Measurements from ENCODE around the gene C6orf136. TPM values are rescaled to one million over a fixed set of nuclear protein-coding genes. Genes with fewer than 3 reads are reported as not detected.

C6orf136 gene, protein sequence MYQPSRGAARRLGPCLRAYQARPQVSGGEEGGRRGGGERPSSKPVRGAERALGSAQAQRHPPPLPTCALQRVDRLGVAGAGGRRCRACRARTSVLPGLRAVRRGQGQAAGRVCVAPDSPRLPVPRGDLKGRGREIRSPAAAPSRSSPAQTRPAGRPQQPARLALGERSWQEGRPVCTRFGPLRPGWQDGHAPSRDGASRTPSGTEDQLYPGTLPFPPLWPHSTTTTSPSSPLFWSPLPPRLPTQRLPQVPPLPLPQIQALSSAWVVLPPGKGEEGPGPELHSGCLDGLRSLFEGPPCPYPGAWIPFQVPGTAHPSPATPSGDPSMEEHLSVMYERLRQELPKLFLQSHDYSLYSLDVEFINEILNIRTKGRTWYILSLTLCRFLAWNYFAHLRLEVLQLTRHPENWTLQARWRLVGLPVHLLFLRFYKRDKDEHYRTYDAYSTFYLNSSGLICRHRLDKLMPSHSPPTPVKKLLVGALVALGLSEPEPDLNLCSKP
- 10 to 100 TPM in 10 of 12 donors, 1 to 10 TPM in 1, not detected in 1; 8.4 to 75.6 (median 15.7) TPM for polyA plus RNA-seq (ENCODE audit: insufficient read length in 12 of 12)
- long read RNA-seq, donor 1, partial matches to known transcripts: 0 of 5 reads
- long read RNA-seq, donor 1, other reads (novel, unspliced or antisense): 0 of 5 reads
- long read RNA-seq, donor 2, partial matches to known transcripts: 0 of 4 reads
- long read RNA-seq, donor 2, other reads (novel, unspliced or antisense): 0 of 4 reads
- long read RNA-seq, donor 3, partial matches to known transcripts: 0 of 4 reads
- long read RNA-seq, donor 3, other reads (novel, unspliced or antisense): 0 of 4 reads
- long read RNA-seq, donor 4, partial matches to known transcripts: 0 of 1 reads
- long read RNA-seq, donor 4, other reads (novel, unspliced or antisense): 0 of 1 reads
- long read RNA-seq, donor 5, partial matches to known transcripts: 11 of 15 reads
- long read RNA-seq, donor 5, other reads (novel, unspliced or antisense): 0 of 15 reads
- long read RNA-seq, donor 6, partial matches to known transcripts: 0 of 1 reads
- long read RNA-seq, donor 6, other reads (novel, unspliced or antisense): 0 of 1 reads
- long read RNA-seq, donor 7, partial matches to known transcripts: 0 of 1 reads
- long read RNA-seq, donor 7, other reads (novel, unspliced or antisense): 0 of 1 reads
- long read RNA-seq, donor 8, partial matches to known transcripts: 0 of 4 reads
- long read RNA-seq, donor 8, other reads (novel, unspliced or antisense): 0 of 4 reads
- long read RNA-seq, donor 9: 0 reads
- long read RNA-seq, donor 10, partial matches to known transcripts: 0 of 7 reads
- long read RNA-seq, donor 10, other reads (novel, unspliced or antisense): 0 of 7 reads
- long read RNA-seq, donor 11, partial matches to known transcripts: 0 of 3 reads
- long read RNA-seq, donor 11, other reads (novel, unspliced or antisense): 0 of 3 reads

DNA sequence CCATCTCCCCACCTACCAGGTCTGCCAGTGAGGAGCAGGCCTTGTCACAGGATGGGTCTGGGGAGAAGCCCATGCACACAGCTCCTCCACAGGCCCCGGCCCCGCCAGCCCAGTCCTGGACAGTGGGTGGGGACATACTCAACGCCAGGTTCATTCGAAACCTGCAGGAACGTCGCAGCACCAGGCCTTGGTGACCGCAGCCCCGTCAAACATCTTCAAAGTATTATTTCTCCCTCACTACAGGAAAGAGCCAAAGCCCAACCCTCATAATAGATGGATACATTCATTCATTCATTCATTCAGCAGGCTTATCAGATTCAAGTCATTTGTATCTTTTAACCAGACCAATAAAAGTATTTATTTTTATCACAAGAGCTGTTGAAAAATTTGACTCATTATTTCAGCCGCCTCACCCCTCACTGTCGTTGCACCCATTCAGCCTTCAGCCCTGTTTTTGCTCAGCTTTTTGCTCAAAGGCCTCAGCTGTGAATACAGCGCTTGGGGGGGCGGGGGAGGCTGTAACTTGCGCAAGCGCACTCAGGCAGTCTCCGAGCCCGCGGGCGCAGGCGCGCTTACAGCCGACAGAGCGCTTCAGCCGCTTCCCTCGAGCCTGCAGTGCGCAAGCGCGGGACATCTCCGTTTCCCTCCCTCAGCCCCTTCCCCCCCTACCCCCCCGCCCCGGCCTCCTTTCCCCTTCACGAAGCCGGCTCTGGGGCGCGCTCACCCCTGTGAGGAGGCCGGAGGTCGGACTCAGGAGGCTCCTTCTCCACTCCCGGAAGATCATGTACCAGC, at the start of gene C6orf136:
Gene C6orf136, plus strand, starts transcription at position 684 of the 792 bp plus-strand sequence. Its CDS starts 99 bp downstream, at position 783.
- peak; percentile 92 for DNase-seq

DNA sequence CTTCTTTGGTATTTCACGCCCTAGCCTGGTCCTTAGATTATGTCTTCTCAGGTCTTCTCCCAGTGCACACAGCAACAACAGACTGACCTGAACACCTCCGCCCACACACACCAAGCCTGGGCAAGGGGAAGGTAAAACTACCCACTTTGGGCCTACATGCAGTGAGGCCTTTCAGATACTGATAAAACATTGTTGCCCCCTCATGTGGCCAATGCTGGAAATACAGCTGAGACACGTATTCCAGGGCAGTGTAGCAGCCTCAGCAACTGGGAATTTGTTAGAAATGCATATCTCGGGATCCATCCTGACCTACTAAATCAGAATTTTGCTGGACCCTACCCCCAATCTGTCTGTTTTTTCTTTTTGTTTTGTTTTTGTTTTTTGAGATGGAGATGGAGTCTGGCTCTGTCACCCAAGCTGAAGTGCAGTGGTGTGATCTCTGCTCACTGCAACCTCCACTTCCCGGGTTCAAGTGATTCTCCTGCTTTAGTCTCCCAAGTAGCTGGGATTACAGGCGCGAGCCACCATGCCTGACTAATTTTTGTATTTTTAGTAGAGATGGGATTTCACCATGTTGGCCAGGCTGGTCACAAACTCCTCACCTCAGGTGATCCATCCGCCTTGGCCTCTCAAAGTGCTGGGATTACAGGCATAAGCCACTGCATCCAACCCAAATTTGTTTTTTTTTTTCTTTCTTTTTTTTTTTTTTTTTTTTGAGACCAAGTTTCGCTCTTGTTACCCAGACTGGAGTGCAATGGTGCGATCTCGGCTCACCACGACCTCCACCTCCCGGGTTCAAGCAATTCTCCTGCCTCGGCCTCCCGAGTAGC, 49.4 kb upstream of the C6orf136 start:
- peak; percentile 73 for DNase-seq

DNA sequence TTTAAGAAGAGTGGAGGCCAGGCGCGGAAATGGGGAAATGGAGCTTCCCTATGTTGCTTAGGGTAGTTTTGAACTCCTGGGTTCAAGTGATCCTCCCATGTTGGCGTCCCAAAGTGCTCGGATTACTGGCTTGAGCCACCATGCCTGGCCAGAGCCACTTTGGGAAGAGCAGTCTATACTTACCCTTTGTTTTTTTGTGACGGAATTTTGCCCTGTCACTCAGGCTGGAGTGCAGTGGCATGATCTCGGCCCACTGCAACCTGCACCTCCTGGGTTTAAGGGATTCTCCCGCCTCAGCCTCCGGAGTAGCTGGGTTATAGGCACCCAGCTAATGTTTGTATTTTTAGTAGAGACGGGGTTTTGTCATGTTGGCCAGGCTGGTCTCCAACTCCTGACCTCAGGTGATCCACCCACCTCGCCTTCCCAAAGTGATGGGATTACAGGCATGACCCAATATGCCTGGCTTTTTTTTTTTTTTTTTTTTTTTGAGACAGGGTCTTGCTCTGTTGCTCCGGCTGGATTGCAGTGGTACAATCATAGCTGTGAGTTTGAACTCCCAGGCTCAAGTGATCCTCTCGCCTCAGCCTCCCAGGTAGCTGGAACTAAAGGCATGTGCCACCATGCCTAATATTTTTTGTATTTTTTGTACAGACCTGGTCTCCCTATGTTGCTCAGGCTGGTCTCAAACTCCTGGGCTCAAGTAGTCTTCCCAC, 47.9 kb upstream of the C6orf136 start:
- no peak for DNase-seq

DNA sequence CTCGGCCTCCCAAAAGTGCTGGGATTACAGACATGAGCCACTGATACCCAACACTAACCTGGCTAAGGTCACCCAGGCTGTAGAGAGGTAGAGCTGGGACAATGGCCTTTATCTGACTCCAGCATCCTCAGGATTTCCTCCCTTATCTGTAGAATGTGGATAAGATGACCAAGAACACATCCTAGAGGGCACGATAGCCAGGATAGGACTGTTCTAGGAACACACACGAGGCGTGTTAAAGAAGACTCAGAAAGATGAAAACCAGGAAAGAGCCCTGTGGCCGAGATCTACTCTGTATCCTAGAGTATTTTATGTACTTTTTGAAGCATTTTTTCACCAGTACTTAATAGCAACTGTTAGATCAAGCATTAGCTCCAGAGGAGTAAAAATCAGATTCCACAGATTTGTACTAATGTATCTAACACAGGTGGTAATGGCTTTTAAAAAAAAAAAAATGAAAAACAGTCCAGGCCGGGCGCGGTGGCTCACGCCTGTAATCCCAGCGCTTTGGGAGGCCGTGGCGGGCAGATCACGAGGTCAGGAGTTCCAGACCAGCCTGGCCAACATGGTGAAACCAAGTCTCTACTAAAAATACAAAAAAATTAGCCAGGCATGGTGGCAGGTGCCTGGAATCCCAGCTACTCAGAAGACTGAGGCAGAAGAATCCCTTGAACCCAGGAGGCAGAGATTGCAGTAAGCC, 47.2 kb upstream of the C6orf136 start:
- DNase-seq: no peak

DNA sequence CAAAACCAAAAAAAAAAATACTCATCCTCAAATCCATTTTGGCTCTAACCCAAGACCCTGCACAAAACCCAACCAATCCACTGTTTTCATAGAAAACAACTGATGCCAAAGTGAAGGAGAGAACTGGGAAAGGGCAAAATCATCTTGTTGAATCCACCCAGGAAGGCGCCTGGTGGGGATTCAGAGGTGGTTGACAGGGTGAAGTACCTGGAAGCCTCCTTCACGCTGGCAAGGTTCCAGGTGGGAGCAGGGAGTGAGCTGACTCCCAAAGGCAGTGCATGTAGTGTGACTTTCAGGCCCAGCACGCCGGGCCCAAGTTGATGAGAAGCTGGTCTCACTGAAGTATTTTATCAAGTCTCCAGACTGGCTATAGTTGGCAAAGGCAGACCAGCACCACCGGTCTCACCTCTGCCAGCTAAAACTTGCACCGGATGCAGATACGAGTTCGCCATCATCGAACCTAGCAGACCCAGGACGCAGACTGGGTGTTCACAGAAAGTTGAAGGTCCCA, 46.4 kb upstream of the C6orf136 start:
- no peak for DNase-seq

DNA sequence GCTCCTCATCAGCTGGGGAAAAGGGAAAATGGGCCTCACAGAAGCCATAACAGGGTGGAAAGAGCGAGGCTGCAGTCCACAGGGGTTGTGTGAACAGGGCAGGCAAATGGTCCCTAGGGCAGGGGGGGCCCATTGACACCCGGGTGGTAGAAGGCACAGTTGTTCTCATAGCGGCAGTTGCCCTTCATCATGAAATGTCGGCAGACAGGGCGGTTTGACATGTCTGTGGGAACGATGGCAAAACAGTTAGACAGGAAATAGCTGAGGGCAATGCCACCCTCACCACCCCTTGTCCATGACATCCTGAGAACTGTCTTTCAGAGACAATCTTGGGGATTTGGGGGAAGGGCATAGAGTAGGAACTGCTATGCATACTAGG, 45.5 kb upstream of the C6orf136 start:
- no peak for DNase-seq

DNA sequence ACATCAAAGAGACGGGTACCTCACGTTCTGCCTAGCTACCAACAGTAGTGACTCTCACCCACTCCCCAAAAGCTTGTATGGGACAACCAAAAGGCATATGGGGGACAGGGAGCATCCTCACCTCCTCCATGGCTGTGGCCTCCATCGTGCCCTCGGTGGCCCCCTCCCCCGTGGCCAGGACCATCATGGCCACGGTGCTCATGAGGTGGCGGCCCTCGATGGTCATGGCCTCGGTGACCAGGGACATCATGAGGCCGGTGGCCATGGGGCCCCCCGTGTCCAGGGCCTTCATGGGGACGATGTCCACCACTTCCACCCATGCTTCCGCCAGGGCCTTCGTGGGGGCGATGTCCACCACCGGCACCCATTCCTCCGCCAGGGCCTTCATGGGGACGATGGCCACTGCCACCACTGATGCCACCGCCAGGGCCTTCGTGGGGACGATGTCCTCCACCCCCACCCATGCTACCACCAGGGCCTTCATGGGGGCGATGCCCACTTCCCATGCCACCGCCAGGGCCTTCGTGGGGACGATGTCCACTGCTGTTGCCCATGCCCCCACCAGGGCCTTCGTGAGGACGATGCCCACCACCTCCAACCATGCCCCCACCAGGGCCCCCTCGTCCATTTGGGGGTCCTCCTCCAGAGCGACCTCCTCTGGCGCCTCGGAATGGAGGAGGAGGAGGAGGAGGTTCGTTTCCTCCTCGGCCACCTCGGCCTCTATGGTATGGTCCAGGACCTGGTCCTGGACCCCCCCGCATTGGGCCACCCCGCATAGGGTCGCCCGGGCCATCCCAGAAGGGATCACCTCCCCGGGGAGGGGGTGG, 44.9 kb upstream of the C6orf136 start:
- DNase-seq: no peak

DNA sequence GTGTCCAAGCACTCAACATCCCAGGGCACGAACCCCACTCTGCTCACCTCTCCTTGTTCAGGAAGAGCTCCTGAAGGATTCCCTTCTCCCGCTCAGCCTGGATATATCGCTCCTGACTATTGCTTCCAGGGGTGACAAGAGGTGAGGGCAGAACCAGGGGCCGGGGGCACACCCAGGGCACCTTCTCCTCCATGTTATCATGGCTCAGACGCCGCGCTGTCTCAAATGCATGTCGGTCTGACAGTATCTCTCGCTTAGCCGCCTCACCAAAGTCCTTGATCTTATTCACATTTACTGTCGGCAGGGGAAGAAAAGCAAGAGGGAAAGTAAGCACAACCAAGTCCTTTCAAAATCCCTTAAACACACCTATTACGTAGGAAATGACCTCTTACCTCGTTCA, 43.0 kb upstream of the C6orf136 start:
- DNase-seq: no peak

DNA sequence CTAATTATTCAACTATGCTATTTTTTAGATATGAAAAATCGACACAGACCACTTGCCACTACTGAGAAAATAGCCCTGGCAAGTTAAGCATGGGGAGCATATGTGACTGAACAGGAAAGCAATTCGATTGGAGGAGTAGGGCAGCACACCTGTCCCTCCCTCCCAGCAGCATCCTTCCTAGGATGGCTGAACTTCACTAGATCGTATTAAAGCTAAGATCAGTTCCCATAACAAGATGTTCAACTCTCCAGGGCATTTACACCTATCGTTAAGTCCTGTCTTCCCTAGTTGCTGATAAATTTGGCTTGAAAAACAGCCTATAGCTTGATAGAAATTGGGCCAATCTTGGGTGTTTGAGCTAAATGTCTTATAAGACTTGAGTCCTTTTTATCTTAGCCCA, 36.9 kb upstream of the C6orf136 start:
- no peak for DNase-seq

DNA sequence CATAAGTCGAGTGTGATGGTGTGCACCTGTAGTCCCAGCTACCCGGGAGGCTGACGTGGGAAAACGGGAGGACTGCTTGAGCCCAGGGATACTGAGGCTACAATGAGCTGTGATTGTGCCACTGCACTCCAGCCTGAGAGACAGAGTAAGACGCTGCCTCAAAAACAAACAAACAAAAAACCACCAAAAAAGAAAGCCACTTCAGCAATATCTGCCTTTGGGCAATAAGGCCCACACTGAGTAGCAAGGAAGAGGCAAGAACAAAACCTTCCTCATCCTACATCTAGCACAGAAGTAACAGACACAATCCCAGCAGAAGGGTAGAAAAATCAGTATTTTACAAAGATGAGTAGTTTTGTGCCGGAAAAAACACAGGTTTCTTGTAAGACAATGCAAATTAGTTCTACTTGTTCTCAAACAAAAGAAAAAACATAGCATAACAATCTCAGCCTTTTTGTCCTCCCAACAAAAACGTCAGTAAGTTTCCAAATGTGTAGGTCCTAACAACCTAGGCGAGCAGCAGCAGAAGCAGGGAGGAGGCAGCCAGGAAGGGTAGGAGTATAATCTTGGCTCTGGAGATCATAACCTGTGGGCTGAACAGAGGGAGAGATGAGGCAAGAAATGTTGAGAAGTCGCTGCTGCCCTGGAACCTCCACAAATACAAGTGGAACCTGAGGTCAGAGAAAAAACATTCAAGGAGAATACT, 35.6 kb upstream of the C6orf136 start:
- DNase-seq: no peak

DNA sequence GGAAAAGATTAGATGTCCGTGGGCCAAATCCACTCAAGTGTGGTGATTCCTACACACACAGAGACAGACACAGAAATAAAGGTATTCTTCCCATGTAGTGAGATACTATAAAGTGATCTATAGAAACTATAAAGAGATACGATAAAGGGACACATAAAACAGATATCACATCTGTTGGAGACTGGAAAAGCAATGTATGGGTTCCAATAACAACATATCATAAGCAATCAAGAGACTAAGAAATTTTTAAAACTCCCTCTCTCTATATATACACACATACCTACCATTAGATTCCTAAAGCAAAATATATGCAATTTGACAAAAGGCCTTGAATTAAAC, 35.1 kb upstream of the C6orf136 start:
- DNase-seq: no peak

DNA sequence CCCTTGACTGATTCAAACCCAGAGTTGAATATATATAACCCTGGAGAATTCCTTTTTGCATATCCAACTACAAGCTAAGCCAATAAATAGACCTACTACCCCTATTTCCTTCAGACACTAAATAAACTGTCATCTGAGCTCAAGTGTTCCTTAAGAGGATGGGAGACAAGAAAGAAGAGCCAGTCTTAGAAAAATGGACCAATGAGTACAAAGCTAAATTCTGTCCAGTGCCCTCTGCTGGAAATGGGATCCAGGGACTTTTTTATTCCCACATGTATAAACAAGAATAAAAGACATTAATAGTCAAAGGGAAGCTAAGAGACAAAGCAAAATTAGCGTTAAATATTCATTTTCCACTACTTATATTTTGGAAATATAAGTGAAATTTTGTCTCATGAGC, 34.7 kb upstream of the C6orf136 start:
- no peak for DNase-seq

DNA sequence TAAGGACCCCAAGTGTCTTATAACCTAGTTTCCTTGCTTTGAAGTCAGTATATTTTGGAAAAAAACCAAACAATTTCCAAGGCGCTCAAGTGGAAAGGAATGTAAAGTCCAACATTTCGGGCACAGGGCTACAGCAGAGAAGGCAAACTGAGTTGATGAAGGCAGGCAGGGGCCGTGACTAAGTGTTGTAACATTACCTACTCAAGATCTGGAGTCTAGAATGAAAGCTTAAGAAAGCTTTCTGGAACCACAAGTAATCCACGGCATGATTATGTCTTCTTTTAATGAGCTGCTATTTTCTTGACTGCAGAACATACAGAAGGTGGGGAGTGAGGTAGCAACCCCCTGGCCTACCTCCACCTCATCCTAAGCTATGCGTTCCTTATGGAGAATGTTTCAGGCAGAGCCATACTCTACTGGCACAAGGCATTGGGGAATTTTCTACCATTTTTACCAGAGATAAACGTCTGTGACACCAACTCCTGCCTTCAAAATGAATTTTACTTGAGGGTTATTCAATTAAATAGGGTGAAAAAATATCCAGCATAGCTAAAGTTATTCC, 34.2 kb upstream of the C6orf136 start:
- DNase-seq: no peak

DNA sequence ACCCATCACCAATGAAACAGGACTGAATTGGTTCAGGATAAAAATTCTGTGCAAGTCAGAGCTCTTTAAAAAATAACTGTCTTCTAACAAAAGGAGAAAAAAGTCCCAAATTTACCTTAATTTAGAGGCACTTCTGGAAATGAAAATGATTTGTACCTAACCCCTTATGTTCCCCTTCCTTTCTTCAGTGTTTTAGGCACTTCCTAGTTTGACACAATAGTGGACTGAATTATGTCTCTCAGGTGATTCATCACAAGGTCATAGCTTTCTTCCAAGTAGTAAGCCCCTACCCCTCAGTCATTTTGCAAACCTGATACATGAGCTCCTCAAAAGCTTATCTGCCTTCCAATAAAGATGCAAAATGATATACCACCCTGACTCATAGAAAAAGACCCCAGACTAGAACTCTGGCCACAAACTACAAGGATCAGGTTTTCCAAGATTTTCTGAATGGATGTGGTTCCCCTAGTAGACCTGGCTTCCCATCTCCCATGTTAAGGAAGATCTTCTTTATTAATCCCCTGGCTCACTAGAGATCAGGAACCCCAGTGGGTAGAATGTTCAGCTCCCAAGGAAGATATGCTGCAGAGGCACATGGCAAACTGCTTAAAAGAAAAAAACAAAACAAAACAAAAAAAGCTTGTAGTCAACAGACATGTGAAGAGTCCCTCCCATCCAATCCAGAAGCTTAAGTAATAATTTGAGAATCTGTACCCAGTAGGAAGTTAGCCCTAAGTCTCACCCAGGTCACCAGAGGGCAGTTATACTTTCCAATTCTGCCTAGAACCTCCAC, 33.5 kb upstream of the C6orf136 start:
- no peak for DNase-seq

DNA sequence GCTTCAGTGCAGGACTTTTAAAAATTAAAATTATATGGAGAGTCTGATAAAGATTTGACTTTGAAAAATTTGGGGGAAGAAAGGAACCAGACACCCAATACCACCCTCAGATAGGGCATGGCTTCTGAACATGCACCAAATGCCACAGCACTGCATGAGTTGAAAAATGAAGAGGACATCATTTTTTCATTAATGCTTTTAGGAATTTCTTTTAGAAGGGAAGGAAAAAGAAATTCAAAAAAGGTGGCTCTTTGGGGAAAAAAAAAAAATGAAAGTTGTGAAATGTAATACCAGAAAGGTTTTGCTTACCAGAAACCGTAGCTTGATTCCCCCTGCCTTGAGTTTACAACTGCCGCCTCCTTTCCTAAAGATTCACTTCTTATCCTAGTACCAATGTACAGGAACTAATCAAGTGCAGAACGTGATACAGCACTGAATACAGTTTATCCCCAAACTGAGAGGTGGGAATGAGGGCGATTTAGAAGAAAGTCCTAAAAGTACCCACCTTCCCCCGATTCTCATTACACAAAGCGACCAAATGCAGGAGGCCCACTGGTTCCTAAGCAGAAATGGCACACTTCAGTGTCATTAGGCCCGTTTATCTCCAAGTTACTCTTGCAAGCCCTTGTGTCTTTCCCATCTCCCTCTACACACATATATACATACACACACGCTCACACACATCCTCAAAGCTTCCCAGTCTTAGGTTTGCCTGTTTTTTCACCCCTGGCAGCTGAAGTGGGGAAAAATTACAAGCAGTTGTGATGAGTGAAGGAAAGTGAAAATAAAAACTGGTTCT, 32.7 kb upstream of the C6orf136 start:
- DNase-seq: peak; percentile 43

All from muscle of arm (tissue), 14 donors.